Measurements from ENCODE around the gene SLC35E1. TPM values are rescaled to one million over a fixed set of nuclear protein-coding genes. Genes with fewer than 3 reads are reported as not detected.

Gene SLC35E1
- polyA plus RNA-seq, 1 donor (not counting 4 experiments of a cell fraction or from before 2014, with no cell fraction given) = 30.3 TPM

- H3K4me1 ChIP-seq (ENCODE audit: control insufficient read depth, extremely low read depth, insufficient read depth, low read length) = no peaks in the 10 kb centered on the region
- FAIRE-seq (no peak), DNase-seq (ENCODE audit: low read depth, low spot score) (no peak)
- peaks cover 8% of the 10 kb centered on the region in 2 experiments for H3K36me3 ChIP-seq (ENCODE audit: control insufficient read depth in 2 of 2, extremely low read depth in 1 of 2, insufficient read depth in 2 of 2, low read length in 2 of 2)
- H3K27me3 ChIP-seq (ENCODE audit: control insufficient read depth, extremely low read depth, insufficient read depth, low read length) = no peaks in the 10 kb centered on the region
- dilution Hi-C loops (cut with MboI; ENCODE audit: extremely low pct_ligation_motif_present, low sequenced_read_pairs) = no loop called here
- peaks cover 94% of the 10 kb centered on the region for H3K79me2 ChIP-seq (ENCODE audit: control insufficient read depth, insufficient read depth, low read length)
- no peak overlapping the region for H3K27ac ChIP-seq (ENCODE audit: control insufficient read depth, insufficient read depth, low read length)
- H4K20me1 ChIP-seq (ENCODE audit: control insufficient read depth, extremely low read depth, insufficient read depth, low read length) = peaks cover 23% of the 10 kb centered on the region
- H2AFZ ChIP-seq (ENCODE audit: control insufficient read depth, low read length) = no peak overlapping the region
- no peak overlapping the region for H3K4me2 ChIP-seq (ENCODE audit: control insufficient read depth, extremely low read depth, insufficient read depth, low read depth, low read length)
- H3K4me3 ChIP-seq (ENCODE audit: control insufficient read depth in 2 of 3, extremely low read depth in 1 of 3, insufficient read depth in 2 of 3, low read depth in 1 of 3, low read length in 3 of 3) = no peak overlapping the region
- H3K9ac ChIP-seq (ENCODE audit: control insufficient read depth, extremely low read depth, insufficient read depth, low read length) = no peak overlapping the region
- H3K9me1 ChIP-seq (ENCODE audit: control insufficient read depth, extremely low read depth, insufficient read depth, low read length) = peaks cover 10% of the 10 kb centered on the region
- TF ChIP-seq CTCF (optimal IDR thresholded peaks at IDR 0.05 in 1 of 3, IDR thresholded peaks at IDR 0.05 in 1 of 3, conservative IDR thresholded peaks at IDR 0.05 in 1 of 3; ENCODE audit: extremely low read depth in 1 of 3, insufficient read depth in 2 of 3, low read length in 3 of 3) (no peak), EZH2 (IDR thresholded peaks at IDR 0.05; ENCODE audit: low read length) (no peak)
- H3K9me3 ChIP-seq (ENCODE audit: control insufficient read depth, low read depth, low read length) = no peaks in the 10 kb centered on the region
Measured at GRCh38 chr19:16603090-16603489, 30.9 kb upstream of the SLC35E1 start.

GRCh38 chr19:16601378-16602052 lies 29.3 kb upstream of the SLC35E1 start:
- H3K9ac ChIP-seq (ENCODE audit: control insufficient read depth, extremely low read depth, insufficient read depth, low read length) = no peak overlapping the region
- H3K4me3 ChIP-seq (ENCODE audit: control insufficient read depth in 2 of 3, extremely low read depth in 1 of 3, insufficient read depth in 2 of 3, low read depth in 1 of 3, low read length in 3 of 3) = no peak overlapping the region
- H4K20me1 ChIP-seq (ENCODE audit: control insufficient read depth, extremely low read depth, insufficient read depth, low read length) = peaks cover 34% of the 10 kb centered on the region
- peaks cover 94% of the 10 kb centered on the region for H3K79me2 ChIP-seq (ENCODE audit: control insufficient read depth, insufficient read depth, low read length)
- no peak overlapping the region for H2AFZ ChIP-seq (ENCODE audit: control insufficient read depth, low read length)
- peaks cover 7% of the 10 kb centered on the region for H3K4me1 ChIP-seq (ENCODE audit: control insufficient read depth, extremely low read depth, insufficient read depth, low read length)
- H3K27me3 ChIP-seq (ENCODE audit: control insufficient read depth, extremely low read depth, insufficient read depth, low read length) = no peaks in the 10 kb centered on the region
- no peak overlapping the region for H3K27ac ChIP-seq (ENCODE audit: control insufficient read depth, insufficient read depth, low read length)
- dilution Hi-C loops (cut with MboI; ENCODE audit: extremely low pct_ligation_motif_present, low sequenced_read_pairs) = no loop called here
- H3K9me1 ChIP-seq (ENCODE audit: control insufficient read depth, extremely low read depth, insufficient read depth, low read length) = peaks cover 7% of the 10 kb centered on the region
- no peaks in the 10 kb centered on the region for H3K9me3 ChIP-seq (ENCODE audit: control insufficient read depth, low read depth, low read length)
- H3K4me2 ChIP-seq (ENCODE audit: control insufficient read depth, extremely low read depth, insufficient read depth, low read depth, low read length) = no peak overlapping the region
- DNase-seq (ENCODE audit: low read depth, low spot score) (no peak), FAIRE-seq (no peak)
- peaks cover 4% of the 10 kb centered on the region in 2 experiments for H3K36me3 ChIP-seq (ENCODE audit: control insufficient read depth in 2 of 2, extremely low read depth in 1 of 2, insufficient read depth in 2 of 2, low read length in 2 of 2)
- TF ChIP-seq EZH2 (IDR thresholded peaks at IDR 0.05; ENCODE audit: low read length) = no peak
- no peak for TF ChIP-seq CTCF (optimal IDR thresholded peaks at IDR 0.05 in 1 of 3, IDR thresholded peaks at IDR 0.05 in 1 of 3, conservative IDR thresholded peaks at IDR 0.05 in 1 of 3; ENCODE audit: extremely low read depth in 1 of 3, insufficient read depth in 2 of 3, low read length in 3 of 3)

Measured in keratinocyte (primary cell).